Inferior parietal cortex (tissue), 1 donor: ENCODE data around the gene PIF1.

ENCODE experiments used
- DNase-seq: peaks from one replicate; pipeline ENCODE4 v3.0.0-alpha.2; 2016; ENCODE audit errors: extremely low spot score

Gene PIF1, protein sequence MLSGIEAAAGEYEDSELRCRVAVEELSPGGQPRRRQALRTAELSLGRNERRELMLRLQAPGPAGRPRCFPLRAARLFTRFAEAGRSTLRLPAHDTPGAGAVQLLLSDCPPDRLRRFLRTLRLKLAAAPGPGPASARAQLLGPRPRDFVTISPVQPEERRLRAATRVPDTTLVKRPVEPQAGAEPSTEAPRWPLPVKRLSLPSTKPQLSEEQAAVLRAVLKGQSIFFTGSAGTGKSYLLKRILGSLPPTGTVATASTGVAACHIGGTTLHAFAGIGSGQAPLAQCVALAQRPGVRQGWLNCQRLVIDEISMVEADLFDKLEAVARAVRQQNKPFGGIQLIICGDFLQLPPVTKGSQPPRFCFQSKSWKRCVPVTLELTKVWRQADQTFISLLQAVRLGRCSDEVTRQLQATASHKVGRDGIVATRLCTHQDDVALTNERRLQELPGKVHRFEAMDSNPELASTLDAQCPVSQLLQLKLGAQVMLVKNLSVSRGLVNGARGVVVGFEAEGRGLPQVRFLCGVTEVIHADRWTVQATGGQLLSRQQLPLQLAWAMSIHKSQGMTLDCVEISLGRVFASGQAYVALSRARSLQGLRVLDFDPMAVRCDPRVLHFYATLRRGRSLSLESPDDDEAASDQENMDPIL

DNA sequence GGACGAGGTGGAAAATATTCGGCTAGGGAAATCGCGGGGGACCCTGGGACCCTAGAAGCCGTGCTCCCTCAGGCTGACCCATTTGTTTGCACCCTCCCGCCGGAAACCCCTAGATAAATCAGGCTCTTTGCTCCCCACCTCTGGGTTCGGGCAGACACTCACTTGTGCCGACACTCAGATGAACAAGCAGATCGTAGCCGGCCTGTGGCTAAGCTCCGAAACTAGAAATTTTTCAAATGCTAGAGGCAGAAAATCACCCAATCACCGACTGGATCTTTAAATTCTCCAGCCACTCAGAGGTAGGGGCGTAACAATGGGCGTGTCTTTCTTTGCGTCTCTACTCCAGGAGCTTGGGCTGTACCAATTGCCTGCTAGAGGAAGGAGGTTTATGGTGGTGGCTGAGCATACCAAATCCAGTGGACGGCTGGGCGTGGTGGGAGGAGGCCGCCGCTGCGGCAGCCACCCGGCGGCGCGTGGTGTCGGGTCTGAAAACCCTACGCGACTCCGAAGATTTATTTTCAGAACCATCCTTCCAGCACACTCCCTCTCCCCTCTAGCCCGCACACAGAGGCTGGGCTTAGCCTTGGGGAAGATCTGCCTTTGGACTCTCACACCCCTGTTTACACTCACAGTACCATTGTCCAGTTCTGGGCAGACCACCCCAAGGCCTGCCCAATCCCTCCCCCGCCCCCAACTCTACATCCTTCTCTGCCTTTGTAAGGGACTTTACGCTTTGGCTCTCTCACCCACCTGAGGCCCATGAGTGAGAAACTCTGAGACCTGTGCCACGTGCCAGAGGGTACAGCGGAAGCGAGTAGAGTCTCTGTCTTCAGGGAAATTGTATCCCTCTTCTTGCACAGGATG, at the start of gene PIF1:
TSS of gene PIF1 (minus strand) at position 217 of the 864 bp plus-strand sequence. CDS start 1,312 bp downstream, outside the sequence.
- peak; percentile 97 for DNase-seq

DNA sequence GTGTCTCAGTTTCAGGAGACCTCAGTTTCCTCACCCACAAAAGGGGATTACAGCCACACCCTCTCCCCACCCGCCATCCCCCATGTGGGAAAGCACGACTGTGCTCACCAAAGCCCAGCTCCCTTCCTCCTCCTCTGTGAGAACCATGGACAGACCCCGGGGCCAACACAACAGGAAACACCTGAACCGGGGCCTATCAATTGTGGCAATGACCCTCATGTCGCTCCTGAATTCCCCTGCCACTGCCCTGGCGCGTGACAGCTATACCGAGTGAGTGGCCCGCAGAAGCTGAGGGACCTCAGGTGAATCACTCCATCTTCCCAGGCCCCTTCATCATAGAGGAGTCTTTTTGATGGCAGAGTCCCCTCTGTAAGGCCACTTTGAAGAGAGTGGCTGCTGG, 44.9 kb upstream of the PIF1 start:
- no peak for DNase-seq

DNA sequence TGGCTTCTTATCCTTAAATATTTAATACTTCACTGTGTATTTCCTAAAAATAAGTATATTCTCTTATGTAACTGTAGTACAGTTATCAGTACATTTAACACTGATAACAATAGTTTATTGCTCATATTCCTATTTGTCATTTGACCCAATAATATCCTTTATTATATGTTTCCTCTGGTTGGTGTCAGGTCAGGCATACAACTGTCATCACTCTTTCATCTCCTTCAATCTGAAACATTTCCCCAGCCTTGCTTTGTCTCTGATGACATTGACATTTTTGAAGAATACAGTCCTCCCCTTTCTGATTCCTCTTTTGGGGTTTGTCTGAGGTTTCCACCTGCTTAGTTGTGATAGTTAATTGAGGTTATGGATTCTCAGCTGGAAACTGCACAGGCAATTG, 44.1 kb upstream of the PIF1 start:
- no peak for DNase-seq

DNA sequence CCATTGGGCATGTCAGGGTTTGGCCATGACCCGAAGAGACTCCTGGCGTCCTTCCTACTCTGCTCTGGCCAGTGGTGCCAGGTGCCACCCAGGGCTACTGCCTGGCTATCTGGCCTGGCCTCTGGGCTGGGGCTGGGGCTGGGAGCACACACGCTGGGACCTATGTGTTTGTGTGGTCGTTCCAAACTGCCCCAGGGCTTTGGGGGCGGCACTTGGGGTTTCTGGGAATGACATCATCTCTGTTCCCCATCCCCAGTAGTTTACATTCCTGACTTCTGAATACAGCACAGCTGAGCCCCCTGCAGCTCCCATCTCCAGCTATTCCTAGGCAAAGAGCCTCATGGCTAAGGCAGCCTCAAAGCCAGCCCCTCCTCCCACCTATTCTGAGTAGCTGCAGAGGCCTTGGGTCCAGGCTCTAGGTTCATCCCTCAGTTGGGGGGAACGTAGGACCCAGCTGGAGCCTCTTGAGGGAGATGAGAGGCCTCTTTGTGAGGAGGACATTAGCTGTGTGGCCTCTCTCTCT, 40.6 kb upstream of the PIF1 start:
- DNase-seq, result peak; percentile 57

DNA sequence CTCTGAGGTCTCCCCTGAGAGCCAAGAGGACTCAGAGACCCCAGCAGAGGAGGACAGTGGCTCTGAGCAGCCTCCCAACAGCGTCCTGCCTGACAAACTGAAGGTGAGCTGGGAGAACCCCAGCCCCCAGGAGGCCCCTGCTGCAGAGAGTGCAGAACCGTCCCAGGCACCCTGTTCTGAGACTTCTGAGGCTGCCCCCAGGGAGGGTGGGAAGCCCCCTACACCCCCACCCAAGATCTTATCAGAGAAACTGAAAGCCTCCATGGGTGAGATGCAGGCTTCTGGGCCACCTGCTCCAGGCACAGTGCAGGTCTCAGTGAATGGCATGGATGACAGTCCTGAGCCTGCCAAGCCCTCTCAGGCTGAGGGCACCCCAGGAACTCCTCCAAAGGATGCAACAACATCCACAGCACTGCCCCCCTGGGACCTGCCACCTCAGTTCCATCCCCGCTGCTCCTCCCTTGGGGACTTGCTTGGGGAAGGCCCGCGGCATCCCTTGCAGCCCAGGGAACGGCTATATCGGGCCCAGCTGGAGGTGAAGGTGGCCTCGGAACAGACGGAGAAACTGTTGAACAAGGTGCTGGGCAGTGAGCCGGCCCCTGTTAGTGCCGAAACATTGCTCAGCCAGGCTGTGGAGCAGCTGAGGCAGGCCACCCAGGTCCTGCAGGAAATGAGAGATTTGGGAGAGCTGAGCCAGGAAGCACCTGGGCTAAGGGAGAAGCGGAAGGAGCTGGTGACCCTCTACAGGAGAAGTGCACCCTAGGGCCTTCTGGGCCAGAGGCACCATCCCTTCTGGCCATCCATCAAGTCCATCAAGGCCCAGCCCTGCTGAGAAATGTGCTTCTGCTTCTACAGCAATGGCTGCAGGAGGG, 39.9 kb upstream of the PIF1 start:
- no peak for DNase-seq

DNA sequence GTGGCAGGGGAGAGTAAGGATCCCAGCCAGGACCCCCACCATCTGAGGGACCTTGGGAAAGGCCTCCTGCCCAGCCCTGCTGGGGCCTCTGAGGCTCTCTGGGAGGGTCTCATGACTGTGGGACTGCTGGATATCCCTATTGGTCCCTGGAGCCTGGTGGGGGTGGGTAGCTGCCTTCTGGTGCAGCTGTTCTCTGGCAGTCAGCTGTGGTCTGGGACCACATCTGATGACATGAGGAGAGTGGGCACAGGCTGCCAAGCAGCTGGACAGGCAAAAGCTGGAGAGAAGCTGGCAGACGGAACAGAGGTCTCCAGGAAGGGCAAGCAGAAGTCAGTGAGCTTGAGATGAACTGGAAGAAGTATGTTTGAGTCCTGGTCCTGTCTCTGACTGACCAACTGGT, 38.6 kb upstream of the PIF1 start:
- no peak for DNase-seq

DNA sequence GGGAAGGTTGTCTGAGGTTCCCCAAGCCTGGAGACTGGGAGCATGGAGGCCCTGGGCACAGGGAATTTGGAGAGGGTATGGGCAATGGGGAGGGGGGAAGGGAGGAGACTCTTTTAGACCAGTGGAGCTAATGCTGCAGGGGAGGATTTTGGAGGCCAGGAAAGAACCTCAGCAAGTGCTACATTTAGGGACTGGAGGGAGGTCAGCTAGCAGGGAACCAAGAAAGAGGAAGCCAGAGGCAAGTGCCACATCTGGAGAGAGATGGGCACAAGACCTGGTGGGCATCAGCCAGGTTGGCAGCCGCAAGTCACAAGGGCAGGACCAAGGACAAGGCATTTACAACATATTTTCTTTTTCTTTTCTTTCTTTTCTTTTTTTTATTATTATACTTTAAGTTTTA, 37.0 kb upstream of the PIF1 start:
- DNase-seq, result no peak

DNA sequence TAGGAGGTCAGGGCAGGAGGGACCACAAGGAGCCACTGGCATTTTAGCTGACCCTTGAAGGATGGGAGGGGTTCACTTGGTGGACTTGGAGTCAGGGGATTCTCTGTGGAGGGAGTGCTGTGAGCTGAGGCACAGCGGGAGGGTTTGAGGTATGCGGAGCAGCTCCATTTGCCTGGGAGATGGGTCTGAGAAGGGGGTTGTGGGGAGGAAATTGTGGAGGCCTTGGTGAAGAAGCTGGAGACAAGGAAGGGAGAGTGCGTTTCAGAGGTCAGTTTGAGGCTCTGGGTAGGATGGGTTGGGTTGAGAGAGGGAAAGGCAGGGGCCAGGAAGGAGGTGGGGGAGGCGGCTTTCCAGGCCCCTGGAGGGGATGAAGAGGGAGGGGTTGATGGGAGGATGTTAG, 36.5 kb upstream of the PIF1 start:
- DNase-seq, result no peak

DNA sequence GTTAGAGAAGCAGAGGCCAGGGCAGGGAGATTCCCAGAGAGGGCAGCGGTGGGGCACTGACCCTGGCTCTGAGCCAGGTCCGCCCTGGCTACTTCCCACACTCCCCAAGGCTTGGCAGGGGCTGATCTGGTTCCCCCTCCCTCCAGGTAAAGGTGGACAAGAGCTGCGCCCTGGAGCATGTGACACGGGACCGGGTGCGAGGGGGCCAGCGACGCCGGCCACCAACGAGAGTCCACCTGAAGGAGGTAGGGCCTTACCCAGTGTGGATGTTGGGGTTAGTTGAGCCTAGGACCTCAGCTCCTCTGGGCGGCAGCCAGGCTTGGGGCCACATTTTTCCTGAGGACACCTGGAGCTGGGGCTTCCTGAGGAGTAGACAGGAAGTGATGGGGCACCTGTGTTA, 35.9 kb upstream of the PIF1 start:
- no peak for DNase-seq

DNA sequence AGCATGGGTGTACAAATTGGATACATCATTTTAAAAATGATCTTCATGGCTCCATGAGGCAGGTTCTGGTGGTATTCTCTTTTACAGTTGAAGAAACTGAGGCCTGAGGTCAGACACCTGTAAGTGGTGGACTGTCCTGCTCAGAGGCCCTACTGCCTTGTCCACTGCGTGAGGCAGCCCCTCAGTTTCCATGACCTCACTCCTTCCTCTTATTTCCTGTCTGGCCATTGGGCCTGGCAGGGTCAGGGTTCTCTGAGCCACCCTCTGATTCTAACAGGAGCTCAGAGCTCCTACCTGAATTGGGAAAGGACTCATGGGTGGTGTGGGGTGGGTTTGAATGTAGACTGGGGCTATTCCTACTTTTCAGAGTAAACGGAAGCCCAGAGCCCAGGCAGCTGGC, 33.8 kb upstream of the PIF1 start:
- no peak for DNase-seq

DNA sequence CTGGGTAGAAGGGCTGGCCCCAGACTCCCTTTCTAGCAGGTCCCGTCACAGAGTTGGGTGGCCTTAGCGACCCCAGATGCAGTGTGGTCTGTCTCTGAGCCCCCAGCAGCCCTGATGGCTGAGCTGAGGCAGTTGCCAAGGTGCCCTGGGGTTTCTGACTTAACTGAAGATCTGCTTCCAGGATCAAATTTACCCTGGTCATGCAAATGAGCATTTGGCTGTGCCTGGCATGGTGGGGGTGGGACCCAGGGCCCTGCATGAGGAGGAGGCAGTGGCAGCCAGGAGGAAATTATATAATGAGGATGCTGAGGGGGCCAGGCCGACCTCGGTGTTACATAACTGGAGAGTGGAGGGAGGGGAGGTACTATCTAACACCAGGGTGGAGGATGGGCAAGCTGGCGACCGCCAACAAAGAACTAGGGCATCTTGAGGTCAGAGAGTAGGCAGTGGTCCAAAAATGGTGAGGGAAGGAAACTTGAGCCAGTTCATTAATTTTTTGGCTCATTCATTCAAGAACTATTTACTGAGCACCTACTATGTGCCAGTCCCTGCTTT, 32.7 kb upstream of the PIF1 start:
- DNase-seq, result no peak

DNA sequence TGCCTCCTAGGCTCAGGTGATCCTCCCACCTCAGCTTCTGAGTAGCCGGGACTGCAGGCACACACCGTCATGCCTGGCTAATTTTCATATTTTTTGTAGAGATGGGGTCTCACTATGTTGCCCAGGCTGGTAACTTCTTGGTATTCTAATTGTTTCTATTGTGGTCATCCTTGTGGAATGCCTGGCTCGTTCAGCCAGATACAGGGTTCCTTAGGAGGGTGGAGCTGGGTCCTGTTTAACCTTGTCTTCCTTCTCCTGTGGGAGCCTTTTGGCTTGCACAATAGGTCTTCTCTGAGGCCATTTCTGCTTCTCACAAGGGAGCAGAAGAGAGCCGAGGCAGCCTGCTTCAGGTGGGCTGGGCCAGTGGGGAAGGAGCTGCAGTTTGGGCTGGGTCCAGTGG, 32.0 kb upstream of the PIF1 start:
- no peak for DNase-seq

DNA sequence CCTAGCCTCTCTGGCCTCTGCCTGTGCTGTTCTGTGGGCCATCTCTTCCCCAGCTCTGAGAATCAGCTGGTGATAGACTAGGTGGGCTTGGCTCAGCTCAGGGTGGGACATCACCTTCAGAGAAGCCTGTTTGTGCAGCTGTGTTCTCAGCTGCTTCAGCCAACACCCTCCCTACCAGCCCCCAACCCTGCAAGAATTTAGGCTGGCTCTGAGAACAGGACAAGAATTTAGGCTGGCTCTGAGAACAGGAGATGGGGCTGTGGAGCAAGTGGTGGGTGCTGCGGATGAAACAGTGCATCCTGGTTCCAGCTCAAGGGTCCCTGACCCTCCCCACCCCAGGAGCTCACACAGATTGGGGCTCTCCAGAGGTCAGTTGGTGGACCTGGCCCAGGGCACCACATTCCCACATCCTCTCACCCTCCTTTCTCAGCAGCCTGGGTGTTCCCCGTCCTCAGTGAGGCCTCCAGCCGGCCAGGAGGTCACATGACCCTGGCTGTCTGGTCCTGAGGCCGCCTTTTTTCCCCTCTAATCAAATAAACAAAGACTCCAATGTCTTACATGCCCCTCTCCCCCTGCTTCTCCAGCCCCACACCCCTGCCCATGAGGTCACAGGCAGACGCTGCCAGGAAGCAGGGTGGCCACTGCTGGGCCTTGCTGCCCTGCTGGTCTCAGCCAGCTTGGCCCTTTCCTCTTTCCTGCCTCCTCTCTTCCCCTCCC, 31.1 kb upstream of the PIF1 start:
- DNase-seq, result peak; percentile 81

DNA sequence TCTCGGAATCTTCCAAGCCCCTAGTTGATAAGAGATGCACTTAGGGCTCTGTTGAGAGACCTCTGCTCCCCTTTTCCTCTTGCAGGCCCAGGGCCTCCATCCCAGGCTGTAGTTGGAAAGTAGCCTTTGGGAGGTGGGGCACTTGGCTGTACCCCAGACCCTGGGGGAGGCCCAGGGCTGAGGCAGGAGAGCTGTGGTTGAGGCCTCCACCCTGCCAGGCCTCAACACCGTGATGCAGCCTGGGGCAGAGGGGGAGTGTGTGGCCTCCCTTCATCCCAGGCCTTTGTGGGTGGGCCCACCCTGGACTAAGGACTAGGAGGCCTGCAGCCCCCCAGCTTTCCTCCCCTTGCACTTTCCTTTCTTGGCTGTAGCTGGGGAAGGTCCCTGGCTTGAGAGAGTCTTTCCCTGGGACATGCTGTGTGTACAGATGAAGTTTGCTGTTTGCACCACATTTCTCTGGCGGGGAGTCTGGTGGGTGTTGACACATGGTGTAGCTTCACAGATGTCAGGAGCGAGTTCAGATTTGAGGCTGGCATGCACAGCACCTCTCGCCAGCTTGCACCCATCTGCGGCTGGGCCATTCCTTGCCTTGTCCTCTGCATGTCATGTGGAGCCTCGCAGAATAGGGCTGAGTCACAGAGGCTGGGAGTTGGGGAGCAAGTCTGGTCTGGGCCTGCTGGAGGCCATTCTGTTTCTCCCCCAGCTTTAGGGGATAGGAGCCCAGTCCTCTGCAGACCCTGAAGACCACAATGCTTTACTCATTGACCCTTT, 29.9 kb upstream of the PIF1 start:
- DNase-seq, result no peak

DNA sequence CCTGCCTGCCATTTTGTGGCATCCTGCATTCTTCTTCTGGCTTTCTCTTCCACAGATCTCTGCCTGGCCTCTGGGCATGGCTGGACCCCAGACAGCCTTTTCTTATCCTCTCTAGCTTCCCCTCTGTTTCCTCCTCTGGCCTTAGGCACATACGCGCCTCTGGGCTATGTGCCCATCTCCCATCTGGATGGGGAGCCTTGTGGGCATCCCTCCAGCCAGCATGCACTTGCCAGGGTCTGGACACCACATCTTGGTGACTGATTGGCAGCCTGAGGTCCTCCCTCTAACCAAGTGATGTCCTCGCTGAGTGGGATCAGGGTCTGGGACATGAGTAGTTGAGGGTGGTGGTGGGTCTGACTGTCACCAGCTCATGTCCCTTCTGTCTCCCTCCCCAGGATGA, 29.1 kb upstream of the PIF1 start:
- DNase-seq, result no peak

DNA sequence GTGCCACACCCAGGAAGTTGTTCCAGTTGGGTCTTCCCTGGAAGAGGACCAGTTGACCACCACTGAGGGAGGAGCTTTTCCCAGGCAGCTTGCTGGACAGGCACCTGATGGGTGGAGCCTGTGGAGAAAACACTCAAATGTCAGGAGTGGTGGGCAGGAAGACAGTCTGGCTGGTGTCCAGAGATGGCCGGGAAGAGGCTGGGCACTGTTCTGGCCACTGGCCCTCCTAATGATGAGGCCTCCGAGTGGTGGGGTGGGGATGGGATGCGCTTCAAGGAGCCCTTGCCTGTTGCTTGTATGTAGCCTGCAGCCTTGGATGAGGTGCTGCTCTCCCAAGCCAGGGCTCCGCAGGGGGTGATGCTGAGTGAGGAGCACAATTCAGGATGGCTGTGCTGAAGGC, 28.6 kb upstream of the PIF1 start:
- no peak for DNase-seq

DNA sequence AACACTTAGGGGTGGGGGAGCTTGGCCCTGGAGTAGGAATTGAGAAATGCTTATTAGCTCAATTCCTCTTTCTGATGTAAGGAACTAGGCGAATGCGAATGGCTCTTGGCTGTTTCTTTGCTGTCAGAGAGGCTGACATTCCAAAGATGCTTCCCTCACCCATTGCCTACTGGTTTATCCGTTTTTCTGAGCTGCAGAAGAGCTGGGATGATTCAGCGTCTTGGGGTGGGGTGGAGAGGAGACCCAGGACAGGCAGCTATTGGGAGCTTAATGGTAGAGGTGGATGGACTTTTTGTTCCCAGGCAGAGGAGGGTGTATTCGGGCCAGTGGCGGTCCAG, 26.0 kb upstream of the PIF1 start:
- no peak for DNase-seq

DNA sequence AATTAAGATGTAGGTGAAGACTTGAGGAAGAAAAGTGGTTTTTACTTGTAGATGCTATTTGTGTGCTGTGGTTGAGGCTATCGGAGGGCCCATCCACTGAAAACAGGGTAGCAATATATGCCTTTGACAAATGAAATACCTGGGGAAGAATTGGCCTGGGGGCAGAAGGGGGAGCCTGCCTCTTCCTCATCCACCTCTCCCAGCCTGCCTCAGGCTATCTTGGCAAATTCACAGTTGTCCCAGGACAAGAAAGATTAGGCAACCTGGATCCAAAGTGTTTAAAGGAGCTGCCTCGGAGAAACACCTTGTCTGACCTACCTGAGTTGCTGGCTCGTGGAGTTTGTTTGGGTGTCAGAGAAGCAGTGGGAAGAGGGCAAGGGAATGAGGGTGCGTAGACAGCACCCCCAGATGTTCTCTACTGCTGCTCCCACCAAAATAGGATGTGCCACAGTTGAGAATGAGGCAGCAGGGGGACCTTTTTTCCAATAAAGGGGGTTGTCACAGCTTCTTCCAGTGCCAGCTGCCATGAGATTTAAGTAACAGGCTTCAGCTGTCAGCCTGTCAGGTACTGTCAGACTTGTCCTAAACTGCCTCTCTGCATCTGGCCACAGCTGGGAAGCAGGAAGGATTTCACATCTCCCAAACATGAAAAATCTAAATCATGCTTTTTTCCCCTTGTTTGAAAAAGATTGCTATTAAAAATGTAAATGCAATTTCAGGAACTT, 25.5 kb upstream of the PIF1 start:
- no peak for DNase-seq
